LNCaP clone FGC (cell line): ENCODE data around the gene RNF223.

Experiments used
- DNase-seq: peaks from one replicate; pipeline ENCODE4 v3.0.0-alpha.2; 2011; ENCODE audit warnings: low read depth
- H3K4me3 ChIP-seq: 2 replicates; pipeline ENCODE4 v1.5.1; 2011; ENCODE audit warnings: mild to moderate bottlenecking, low read depth, low read length, control low read depth
- TF ChIP-seq, protein P1 (sequence below): IDR thresholded peaks from 2 replicates; pipeline ENCODE4 v1.5.1; 2012; ENCODE audit warnings: mild to moderate bottlenecking; ENCODE audit not compliant: control insufficient read depth, insufficient read depth; ENCODE audit errors: extremely low read depth

The RNF223 gene

DNA sequence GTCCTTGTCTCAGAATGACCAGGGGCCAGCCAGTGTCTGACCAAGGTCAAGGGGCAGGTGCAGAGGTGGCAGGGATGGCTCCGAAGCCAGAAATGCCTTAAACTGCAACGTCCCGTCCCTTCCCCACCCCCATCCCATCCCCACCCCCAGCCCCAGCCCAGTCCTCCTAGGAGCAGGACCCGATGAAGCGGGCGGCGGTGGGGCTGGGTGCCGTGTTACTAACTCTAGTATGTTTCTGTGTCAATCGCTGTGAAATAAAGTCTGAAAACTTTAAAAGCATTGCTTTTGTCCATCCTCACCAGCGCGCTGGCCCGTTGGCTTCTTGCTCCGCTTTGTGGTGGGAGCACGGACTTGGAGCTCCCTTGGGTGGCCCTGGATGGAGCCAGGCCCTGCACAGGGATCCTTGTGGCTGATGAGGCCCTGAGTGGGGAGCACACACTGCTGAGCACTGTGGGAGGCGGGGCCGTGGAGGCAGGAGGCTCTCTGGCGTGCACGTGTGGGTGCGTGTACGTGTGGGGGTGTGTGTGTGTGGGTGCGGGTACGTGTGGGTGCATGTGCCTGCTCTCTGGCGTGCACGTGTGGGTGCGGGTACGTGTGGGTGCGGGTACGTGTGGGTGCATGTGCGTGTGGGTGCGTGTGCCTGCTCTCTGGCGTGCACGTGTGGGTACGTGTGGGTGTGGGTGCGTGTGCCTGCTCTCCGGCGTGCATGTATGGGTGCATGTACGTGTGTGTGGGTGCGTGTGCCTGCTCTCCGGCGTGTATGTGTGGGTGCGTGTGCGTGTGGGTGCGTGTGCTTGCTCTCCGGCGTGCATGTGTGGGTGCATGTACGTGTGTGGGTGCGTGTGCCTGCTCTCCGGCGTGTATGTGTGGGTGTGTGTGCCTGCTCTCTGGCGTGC is 18.0 kb downstream of the RNF223 start:
- TF ChIP-seq, protein P1, sequence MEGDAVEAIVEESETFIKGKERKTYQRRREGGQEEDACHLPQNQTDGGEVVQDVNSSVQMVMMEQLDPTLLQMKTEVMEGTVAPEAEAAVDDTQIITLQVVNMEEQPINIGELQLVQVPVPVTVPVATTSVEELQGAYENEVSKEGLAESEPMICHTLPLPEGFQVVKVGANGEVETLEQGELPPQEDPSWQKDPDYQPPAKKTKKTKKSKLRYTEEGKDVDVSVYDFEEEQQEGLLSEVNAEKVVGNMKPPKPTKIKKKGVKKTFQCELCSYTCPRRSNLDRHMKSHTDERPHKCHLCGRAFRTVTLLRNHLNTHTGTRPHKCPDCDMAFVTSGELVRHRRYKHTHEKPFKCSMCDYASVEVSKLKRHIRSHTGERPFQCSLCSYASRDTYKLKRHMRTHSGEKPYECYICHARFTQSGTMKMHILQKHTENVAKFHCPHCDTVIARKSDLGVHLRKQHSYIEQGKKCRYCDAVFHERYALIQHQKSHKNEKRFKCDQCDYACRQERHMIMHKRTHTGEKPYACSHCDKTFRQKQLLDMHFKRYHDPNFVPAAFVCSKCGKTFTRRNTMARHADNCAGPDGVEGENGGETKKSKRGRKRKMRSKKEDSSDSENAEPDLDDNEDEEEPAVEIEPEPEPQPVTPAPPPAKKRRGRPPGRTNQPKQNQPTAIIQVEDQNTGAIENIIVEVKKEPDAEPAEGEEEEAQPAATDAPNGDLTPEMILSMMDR = no peak
- H3K4me3 ChIP-seq = no peak overlapping the region
- DNase-seq = no peak

- DNase-seq = no peak
- H3K4me3 ChIP-seq = no peak overlapping the region
- TF ChIP-seq, protein P1 = no peak
Measured at GRCh38 chr1:1054971-1055370, 19.1 kb downstream of the RNF223 start.

DNA sequence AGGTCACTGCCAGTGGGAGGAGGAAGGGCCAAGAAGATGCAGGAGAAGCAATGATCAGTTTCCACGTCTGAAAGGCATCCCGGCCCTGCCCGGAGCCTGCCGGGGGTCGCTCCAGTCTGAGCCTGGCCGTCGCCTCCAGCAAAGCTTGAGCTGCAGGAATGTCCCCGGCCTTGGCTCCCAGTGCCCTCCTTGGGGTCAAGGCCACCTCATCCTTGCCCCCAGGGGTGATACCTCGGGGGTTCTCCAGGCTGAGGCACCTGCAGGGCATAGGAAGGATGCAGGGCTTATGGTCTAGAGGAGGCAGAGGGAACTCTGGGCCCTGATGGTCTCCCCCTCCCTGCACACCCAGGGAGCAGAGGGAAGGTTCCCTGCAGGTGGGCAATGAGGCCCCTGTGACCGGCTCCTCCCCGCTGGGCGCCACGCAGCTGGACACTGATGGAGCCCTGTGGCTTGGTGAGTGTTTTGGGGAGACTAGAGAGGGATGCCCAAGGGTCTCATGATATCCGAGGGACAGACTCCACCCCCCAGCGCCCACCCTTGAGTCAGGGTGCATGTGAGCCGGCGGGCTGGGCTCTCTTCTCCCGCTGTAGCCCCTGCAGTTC is 19.9 kb downstream of the RNF223 start:
- TF ChIP-seq, protein P1 = no peak
- H3K4me3 ChIP-seq = no peak overlapping the region

DNA sequence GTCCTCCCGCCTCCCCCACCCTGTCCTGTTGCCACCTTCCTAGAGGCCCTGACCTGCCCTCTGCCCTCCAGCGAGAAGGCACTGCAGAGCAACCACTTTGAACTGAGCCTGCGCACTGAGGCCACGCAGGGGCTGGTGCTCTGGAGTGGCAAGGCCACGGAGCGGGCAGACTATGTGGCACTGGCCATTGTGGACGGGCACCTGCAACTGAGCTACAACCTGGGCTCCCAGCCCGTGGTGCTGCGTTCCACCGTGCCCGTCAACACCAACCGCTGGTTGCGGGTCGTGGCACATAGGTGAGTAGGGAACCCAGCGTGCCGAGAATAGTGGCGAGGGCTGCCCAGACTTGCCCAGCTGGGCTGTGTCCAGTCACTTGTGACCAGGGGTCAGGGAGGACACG is 20.4 kb downstream of the RNF223 start:
- no peak overlapping the region for H3K4me3 ChIP-seq
- TF ChIP-seq, protein P1 = no peak
- no peak for DNase-seq

More for the DNA sequence above, 19.9 kb downstream of the RNF223 start:
- no peak for DNase-seq

DNA sequence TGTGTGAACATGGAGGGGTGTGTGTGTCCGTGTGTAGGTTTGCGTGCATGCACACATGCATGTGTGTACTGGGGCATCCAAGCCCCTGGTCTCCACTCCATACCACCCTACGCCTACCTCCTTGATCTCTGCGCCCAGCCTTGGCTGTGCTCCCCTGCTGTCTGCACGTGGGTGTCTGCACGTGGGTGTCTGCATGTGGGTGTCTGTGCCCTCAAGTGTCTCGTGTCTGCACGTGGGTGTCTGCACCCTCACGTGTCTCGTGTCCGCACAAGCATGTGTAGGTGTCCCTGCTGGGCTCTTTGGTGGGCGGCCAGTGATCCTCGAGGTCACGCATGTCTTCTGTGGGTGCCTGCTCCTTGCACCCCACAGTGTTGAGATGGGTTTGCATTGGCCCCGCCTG is 21.1 kb downstream of the RNF223 start:
- H3K4me3 ChIP-seq = no peak overlapping the region
- TF ChIP-seq, protein P1 = no peak
- DNase-seq = no peak

DNA sequence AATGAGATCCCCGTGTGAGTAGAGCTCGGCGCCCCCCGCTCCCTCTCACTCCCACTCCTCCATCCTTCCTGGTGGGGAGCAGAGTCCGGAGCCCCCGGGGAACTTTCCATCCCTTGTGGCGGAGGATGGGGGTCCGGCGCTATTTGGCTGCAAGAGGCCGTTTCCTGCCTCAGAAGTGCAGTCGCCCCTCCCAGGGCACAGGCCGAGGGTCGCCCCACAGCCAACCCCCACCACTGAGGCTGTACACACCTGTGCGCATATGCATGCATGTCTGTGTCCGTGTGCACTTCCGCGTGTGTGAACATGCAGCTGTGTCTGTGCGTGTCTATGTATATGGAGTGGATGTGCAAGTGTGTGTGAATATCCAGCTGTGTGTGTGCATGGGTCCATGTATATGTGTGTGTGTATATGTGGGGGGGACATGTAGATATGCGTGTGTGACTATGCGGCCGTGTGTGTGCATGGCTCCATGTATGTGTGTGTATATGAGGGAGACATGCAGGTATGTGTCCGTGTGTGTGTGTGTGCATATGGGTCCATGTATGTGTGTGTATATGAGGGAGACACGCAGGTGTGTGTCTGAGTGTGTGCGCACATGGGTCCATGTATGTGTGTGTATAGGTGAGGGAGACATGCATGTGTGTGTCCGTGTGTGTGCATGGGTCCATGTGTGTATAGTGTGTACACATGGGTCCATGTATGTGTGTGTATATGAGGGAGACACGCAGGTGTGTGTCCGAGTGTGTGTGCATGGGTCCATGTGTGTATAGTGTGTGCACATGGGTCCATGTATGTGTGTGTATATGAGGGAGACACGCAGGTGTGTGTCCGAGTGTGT is 21.9 kb downstream of the RNF223 start:
- TF ChIP-seq, protein P1 = no peak
- H3K4me3 ChIP-seq = no peak overlapping the region
- no peak for DNase-seq
